CD4-positive, alpha-beta T cell treated with Interferon alpha-2 for 1 hour (primary cell): ENCODE measurements around the gene FXYD5.
"Not testable (repeated sequence)": the region's sequence is repeated elsewhere in the genome, so short reads cannot be mapped to it uniquely, and the experiment has no call there.

Experiments
- DNase-seq, 2 donors: peaks; one replicate each; pipeline ENCODE4 v3.0.0-alpha.2; 2020 to 2022

FXYD5 gene

DNA sequence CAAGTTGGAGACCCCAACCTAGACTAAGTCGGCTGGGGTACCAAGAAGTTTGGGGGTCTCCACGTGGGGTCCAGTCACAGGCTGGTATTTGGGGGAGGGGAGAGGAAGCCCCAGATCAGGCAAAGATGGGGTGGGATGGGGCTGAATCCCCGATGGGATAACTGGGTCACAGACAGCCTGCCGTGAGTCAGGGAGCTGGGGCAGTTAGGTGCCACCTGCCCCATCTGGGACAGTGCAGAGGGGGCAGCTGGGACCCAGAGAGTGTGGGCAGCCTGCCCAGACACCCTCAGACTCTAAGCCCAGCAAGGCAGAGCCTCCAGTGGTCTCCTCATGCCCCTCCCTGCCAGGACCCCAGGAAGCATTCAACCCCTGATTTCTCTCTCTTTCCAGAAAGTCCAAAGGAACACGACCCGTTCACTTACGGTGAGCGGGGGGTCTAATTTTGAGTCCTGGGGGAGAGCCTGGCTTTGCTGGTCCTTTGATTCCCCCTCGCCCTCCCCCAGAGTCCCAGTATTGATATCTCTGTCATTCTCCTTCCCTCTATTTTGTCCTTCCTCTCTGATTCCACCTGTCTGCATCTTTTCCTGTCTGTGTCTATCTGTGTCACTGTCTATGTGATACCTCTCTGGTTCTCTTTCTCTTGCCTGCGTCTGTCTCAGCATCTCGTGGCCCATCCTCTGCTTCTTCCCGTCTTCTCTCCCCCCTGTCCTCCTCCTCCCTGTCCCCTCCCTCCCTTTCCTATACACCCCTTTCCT is 14.2 kb upstream of the FXYD5 start:
- no peak for DNase-seq

- peak; percentile 95 to 97 for DNase-seq
These were observed 13.3 kb upstream of the FXYD5 start for GRCh38 chr19:35140962-35141836.

DNA sequence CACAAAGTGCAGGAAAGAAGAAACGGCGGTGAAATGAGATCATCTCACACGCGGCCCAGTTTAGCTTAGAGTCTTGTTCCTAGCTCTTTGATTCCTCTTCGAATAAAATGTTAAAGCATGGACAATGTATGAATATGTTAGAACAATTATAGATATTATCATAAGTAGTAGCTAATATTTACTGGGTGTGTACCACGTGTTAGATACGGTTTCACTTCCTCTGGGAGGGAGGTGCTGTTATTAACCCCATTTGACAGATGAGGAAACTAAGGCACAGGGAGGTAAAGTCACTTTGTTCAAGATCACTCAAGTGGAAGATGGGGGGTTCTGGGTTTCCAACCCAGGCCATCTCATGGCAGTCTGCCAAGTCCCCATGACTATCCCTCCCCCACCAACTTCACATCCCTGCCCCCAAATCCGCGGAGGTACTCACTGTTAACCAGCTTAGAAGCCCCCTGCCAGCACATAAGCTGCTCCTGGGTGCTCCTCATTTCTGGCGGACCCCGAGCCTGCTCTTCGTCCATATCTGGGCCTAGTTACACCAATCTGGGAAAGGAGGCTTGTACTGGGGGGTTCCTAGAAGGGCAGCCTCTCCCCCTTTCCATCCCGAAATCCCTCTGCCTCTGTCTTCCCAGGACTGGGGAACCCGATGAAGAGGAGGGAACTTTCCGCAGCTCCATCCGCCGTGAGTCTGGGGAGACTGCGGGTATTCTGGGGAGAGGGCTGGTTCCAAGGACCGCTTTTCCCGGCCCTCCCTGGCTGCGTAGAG is 12.5 kb upstream of the FXYD5 start:
- DNase-seq = no peak

- DNase-seq = peak; percentile 70 to 86
These were observed 11.8 kb upstream of the FXYD5 start for GRCh38 chr19:35142606-35143230.

GRCh38 chr19:35143231-35143715 is 11.3 kb upstream of the FXYD5 start, which contains the start of gene FXYD7:
Gene FXYD7 (plus strand): TSS chr19:35143255. CDS start chr19:35143334, 79 bp downstream.
- DNase-seq = no peak

- DNase-seq = no peak
These were observed 10.7 kb upstream of the FXYD5 start for GRCh38 chr19:35143818-35144217.

- DNase-seq = no peak
These were observed 10.3 kb upstream of the FXYD5 start for GRCh38 chr19:35144259-35144599.

- peak; percentile 30 to 66 for DNase-seq
These were observed 9.7 kb upstream of the FXYD5 start for GRCh38 chr19:35144600-35145436.

DNA sequence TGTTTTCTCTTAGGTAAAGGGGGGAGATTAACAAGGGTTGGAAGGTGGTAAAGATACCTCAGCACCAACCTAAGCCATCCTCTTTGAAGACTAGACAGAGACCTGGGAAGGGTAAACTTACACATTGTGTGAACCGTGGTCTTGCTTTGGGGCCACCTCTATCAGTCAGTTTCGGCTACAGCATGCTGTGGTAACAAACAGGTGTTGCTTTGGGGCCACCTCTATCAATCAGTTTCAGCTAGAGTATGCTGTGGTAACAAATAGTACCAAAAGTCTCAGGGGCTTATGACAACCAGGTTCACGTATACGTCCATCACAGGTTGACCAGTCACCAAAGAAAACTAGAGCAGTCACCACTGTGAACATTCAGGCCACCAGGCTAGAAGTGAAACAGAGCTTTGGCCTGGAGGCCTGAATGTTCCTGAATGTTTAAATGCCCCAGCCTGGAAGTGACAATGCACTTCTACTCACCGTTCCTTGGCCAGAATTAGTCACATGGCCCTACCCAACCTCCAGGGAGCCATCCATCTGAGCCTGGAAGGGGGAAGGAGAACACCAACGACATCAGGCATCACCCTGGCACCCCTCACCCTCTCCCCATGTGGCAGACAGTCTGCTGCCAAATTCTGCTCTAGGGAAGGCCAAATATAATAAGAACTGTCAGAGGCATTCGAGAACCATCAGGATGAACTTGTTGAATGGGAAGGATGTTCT is 7.6 kb upstream of the FXYD5 start:
- peak in 1 of 2 donors; percentile 8 for DNase-seq

- no peak for DNase-seq
These were observed 5.1 kb upstream of the FXYD5 start for GRCh38 chr19:35149463-35149862.

- DNase-seq = no peak
These were observed 4.1 kb upstream of the FXYD5 start for GRCh38 chr19:35150445-35150844.

- no peak for DNase-seq
These were observed 3.1 kb upstream of the FXYD5 start for GRCh38 chr19:35151273-35152065.

GRCh38 chr19:35153129-35153522 is 1.4 kb upstream of the FXYD5 start:
- not testable (repeated sequence) for DNase-seq

DNA sequence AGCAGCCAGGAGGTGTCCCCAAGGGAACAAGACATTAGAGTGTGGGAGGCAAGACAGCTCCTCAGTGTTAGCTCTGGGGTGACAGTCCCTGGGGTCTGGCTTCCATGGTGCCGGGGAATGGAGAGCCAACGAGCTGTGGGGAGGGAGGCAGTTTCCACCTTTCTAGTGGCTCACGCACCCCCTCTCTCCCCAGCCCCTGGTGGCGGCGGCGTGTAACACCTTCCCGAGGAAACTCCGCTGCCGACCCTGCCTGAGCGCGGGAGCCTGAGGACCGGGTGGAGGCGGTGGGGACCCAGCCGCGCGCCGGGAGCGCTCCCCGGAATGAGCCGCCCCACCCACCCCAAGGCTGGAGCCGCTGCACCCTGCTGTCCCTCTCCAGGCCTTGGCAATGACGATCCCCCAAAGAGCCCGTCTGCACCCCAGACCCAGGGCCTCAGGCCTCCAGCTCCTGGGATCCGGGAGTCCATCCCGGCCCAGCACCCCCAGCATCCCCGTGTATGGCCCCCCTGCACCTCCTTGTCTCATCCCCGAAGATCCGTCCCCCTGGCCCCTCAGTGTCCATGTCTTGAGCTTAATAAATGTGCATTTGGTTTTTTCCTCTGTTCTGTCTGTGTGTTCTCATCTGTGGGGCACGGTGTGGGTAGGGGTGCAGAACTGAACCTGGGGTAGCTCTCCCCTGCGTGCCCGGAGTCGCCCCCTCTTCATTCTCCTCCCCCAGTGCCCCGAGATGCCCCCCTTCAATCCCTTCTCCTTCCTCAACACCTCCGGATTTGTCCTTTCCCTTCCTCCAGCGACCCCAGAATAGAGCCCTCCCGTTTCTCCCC is 622 bp upstream of the FXYD5 start:
- DNase-seq = peak; percentile 72 to 80

GRCh38 chr19:35155441-35155840 is 906 bp downstream of the FXYD5 start:
- DNase-seq = no peak

DNA sequence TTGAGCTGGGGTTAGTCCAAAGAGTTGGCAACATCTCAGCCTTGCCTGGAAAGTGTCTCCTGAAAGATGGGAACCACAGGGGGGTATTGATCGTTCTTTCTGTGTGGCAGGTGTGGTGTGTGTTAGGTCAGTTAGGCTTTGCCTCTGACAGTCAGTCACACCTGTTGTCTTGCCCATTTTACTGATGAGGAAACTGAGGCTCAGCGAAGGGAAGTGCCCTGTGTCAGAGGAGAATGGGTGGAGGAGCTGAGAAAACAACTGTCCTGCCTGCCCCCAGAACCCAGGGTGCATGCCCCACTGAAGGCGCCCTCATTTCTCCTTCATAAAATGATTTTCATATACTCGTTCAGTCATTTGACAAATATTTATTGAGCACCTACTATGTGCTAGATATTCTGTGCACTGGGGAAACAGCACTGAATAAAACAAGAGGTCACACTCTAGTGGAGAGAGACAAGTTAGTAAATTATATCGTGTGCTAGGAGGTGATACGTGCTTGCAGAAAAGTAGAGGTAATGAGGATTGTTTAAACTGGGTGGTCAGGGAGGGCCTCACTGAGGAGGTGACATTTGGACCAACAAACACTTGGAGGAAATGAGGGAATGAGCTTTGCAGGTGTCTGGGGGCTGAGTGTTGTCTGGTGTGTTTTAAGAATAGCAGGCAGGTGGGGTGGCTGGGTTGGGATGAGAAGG is 1.6 kb downstream of the FXYD5 start:
- no peak for DNase-seq

DNA sequence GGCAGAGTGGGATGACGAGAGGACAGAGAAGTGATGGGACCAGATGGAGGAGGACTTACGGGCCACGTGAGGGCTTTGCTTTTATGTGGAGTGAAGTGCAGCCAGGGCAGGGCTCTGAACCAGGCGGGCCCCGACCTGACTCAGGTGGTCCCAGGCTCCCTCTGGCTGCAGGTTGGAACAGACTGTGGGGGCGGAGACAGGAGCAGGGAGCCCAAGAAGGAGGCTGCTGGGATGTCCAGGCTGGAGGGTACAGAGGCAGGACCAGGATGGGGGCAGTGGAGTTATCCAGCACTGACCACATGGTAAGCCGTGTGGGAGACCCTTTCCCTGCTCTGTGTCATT is 2.1 kb downstream of the FXYD5 start:
- DNase-seq = no peak

GRCh38 chr19:35157431-35157830 is 2.9 kb downstream of the FXYD5 start:
- no peak for DNase-seq

- no peak for DNase-seq
These were observed 5.1 kb downstream of the FXYD5 start for GRCh38 chr19:35159606-35160005.
